Adrenal gland (tissue), 5 donors: Measurements from ENCODE around the gene ZEB1.

Experiments used
- CTCF ChIP-seq, 6 experiments: fragments of 450-650 bp in 4 of 6; fragments of 200-600 bp in 2 of 6; sonication (generic) in 1 of 6; IDR thresholded peaks; 1 replicate in 5 of 6; 2 replicates in 1 of 6; pipeline versions ENCODE4 v1.5.1 to v1.8.0; 2016 to 2021; ENCODE audit warnings: antibody characterized with exemption in 6 of 6, mild to moderate bottlenecking in 2 of 6, moderate library complexity in 1 of 6
- POLR2A ChIP-seq, 2 donors: fragments of 450-650 bp; IDR thresholded peaks; one replicate each; pipeline ENCODE4 v1.6.1; 2017; ENCODE audit warnings: antibody characterized with exemption in 2 of 2, mild to moderate bottlenecking in 2 of 2, moderate library complexity in 1 of 2
- donor health status: DM: no; HTN: no; CAD: no.

GRCh38 chr10:31526681-31527080 lies 207.7 kb downstream of the ZEB1 start:
- TF ChIP-seq POLR2A (IDR thresholded peaks at IDR 0.05) (no peak), CTCF (IDR thresholded peaks at IDR 0.05) (no peak)
